Measurements from ENCODE around the gene MPV17. TPM values are rescaled to one million over a fixed set of nuclear protein-coding genes. Genes with fewer than 3 reads are reported as not detected.
"Not testable (repeated sequence)": the region's sequence is repeated elsewhere in the genome, so short reads cannot be mapped to it uniquely, and the experiment has no call there.

MPV17 gene
- total RNA-seq, 1 experiment from 2014 or later: 51.5 TPM

- no peak for TF ChIP-seq AR (CRISPR knock-in tag; IDR thresholded peaks at IDR 0.05)
- TF ChIP-seq PRDM15 (CRISPR knock-in tag; IDR thresholded peaks at IDR 0.05): no peak
- no peak for TF ChIP-seq SOX15 (CRISPR knock-in tag; IDR thresholded peaks at IDR 0.05)
- no peak for TF ChIP-seq CDX4 (CRISPR knock-in tag; IDR thresholded peaks at IDR 0.05; ENCODE audit: borderline replicate concordance)
- no peak for TF ChIP-seq IRF2 (CRISPR knock-in tag; IDR thresholded peaks at IDR 0.05; ENCODE audit: borderline replicate concordance, low read depth)
- TF ChIP-seq ZNF263 (CRISPR knock-in tag; IDR thresholded peaks at IDR 0.05; ENCODE audit: low read depth): no peak
- TF ChIP-seq MLX (CRISPR knock-in tag; IDR thresholded peaks at IDR 0.05): no peak
- no peak for TF ChIP-seq RORB (CRISPR knock-in tag; IDR thresholded peaks at IDR 0.05)
- TF ChIP-seq ZNF121 (CRISPR knock-in tag; IDR thresholded peaks at IDR 0.05): no peak
- TF ChIP-seq USF1 (CRISPR knock-in tag; IDR thresholded peaks at IDR 0.05): no peak
- no peak for TF ChIP-seq TEAD4 (CRISPR knock-in tag; IDR thresholded peaks at IDR 0.05)
- TF ChIP-seq ESRRA (CRISPR knock-in tag; IDR thresholded peaks at IDR 0.05; ENCODE audit: borderline replicate concordance): no peak
- TF ChIP-seq ARID4B (CRISPR knock-in tag; IDR thresholded peaks at IDR 0.05; ENCODE audit: borderline replicate concordance): no peak
Observed at GRCh38 chr2:27270131-27270530, 52.8 kb downstream of the MPV17 start (continued).

- H3K27ac Mint-ChIP-seq; DNase-seq (ENCODE audit: low spot score); H3K27me3 Mint-ChIP-seq (ENCODE audit: low read depth); ATAC-seq; H3K36me3 Mint-ChIP-seq; H3K4me3 Mint-ChIP-seq; POLR2A ChIA-PET; H3K9me3 Mint-ChIP-seq: not testable (repeated sequence)
- CTCF ChIA-PET: interaction anchor here (7.7 kb wide), 1 partner anchor 13 kb away, joined by 124 read pairs; the partner anchor contains the start of gene TRIM54
- peaks cover 14% of the 10 kb centered on the region for H3K4me1 Mint-ChIP-seq
Observed at GRCh38 chr2:27268296-27268695, 54.6 kb downstream of the MPV17 start.
